Measurements from ENCODE around the gene P3H2. TPM values are rescaled to one million over a fixed set of nuclear protein-coding genes. Genes with fewer than 3 reads are reported as not detected.
A peak's percentile ranks its signal among the peaks of the same experiment; 100 is the strongest.

P3H2 gene
- total and polyA plus RNA-seq, 2 experiments from 2014 or later = 8.2 to 24.2 TPM

- H2AFZ ChIP-seq = no peak overlapping the region
- H3K27me3 ChIP-seq (ENCODE audit: insufficient read depth) = no peaks in the 10 kb centered on the region
- DNase-seq (ENCODE audit: low spot score) (no peak), ATAC-seq (no peak)
- no peak overlapping the region for H3K27ac ChIP-seq (ENCODE audit: low read depth)
- no peak for TF ChIP-seq CTCF (conservative IDR thresholded peaks at IDR 0.05; ENCODE audit: low read depth in 2 of 2)
- TF ChIP-seq REST (IDR thresholded peaks at IDR 0.05; ENCODE audit: unreplicated experiment) = no peak
- no peak for TF ChIP-seq ZNF114 (CRISPR knock-in tag; IDR thresholded peaks at IDR 0.05)
- H3K9me2 ChIP-seq (ENCODE audit: insufficient read depth) = no peaks in the 10 kb centered on the region
- H3K4me2 ChIP-seq = no peak overlapping the region
- peaks cover 48% of the 10 kb centered on the region for H3K4me1 ChIP-seq (ENCODE audit: insufficient read depth)
- H3K4me3 ChIP-seq = no peak overlapping the region
- Mint-ChIP-seq H3K36me3 (ENCODE audit: low read depth) (peaks cover 6% of the 10 kb centered on the region; the same call in 2 of the 3 replicates), H3K4me1 (peaks cover 68% of the 10 kb centered on the region), H3K9me3 (no peaks in the 10 kb centered on the region; the same call in 1 of the 3 replicates), H3K27me3 (ENCODE audit: insufficient read depth, low read depth, poor library complexity) (peaks cover 2% of the 10 kb centered on the region), H3K4me3 (no peak overlapping the region), H3K27ac (peak overlapping the region; percentile 89)
- no peaks in the 10 kb centered on the region for H3K36me3 ChIP-seq (ENCODE audit: insufficient read depth)
- no peaks in the 10 kb centered on the region for H3F3A ChIP-seq (replicated peaks; ENCODE audit: low read depth)
- H3K79me2 ChIP-seq (replicated peaks; ENCODE audit: insufficient read depth) = no peaks in the 10 kb centered on the region
- no peaks in the 10 kb centered on the region for H4K20me1 ChIP-seq (replicated peaks; ENCODE audit: insufficient read depth)
Measured at GRCh38 chr3:190038050-190038933, 82.4 kb downstream of the P3H2 start.

GRCh38 chr3:190036631-190037030, 84.1 kb downstream of the P3H2 start:
- Histone ChIP-seq H2AFZ (no peak overlapping the region), H4K20me1 (replicated peaks; ENCODE audit: insufficient read depth) (no peaks in the 10 kb centered on the region), H3K27me3 (ENCODE audit: insufficient read depth) (no peaks in the 10 kb centered on the region), H3K79me2 (replicated peaks; ENCODE audit: insufficient read depth) (no peaks in the 10 kb centered on the region), H3K36me3 (ENCODE audit: insufficient read depth) (no peaks in the 10 kb centered on the region), H3K27ac (ENCODE audit: low read depth) (no peak overlapping the region), H3K9me2 (ENCODE audit: insufficient read depth) (no peaks in the 10 kb centered on the region), H3K4me3 (no peak overlapping the region), H3K4me1 (ENCODE audit: insufficient read depth) (peaks cover 36% of the 10 kb centered on the region), H3K4me2 (no peak overlapping the region), H3F3A (replicated peaks; ENCODE audit: low read depth) (no peaks in the 10 kb centered on the region)
- Mint-ChIP-seq H3K36me3 (ENCODE audit: low read depth) (peaks cover 6% of the 10 kb centered on the region; the same call in 2 of the 3 replicates), H3K4me1 (peaks cover 61% of the 10 kb centered on the region), H3K4me3 (no peak overlapping the region), H3K27me3 (ENCODE audit: insufficient read depth, low read depth, poor library complexity) (peaks cover 2% of the 10 kb centered on the region), H3K27ac (peak overlapping the region; percentile 86), H3K9me3 (no peaks in the 10 kb centered on the region; the same call in 1 of the 3 replicates)
- no peak; the same call in 2 of the 3 replicates for ATAC-seq
- no peak for DNase-seq (ENCODE audit: low spot score)
- TF ChIP-seq NANOG (IDR thresholded peaks at IDR 0.05; ENCODE audit: borderline replicate concordance) (no peak), ZNF462 (CRISPR knock-in tag; IDR thresholded peaks at IDR 0.05) (no peak), ZNF114 (CRISPR knock-in tag; IDR thresholded peaks at IDR 0.05) (no peak), ZNF331 (CRISPR knock-in tag; IDR thresholded peaks at IDR 0.05; ENCODE audit: low read depth) (no peak)

All from GM23338 (cell line).